Kidney tubule cell (primary cell): ENCODE measurements around the gene SULT1C3.
A peak's percentile ranks its signal among the peaks of the same experiment; 100 is the strongest.

Source experiments
- DNase-seq: peaks from one replicate; pipeline ENCODE4 v3.0.0-alpha.2; 2018; ENCODE audit warnings: low spot score

The SULT1C3 gene

DNA sequence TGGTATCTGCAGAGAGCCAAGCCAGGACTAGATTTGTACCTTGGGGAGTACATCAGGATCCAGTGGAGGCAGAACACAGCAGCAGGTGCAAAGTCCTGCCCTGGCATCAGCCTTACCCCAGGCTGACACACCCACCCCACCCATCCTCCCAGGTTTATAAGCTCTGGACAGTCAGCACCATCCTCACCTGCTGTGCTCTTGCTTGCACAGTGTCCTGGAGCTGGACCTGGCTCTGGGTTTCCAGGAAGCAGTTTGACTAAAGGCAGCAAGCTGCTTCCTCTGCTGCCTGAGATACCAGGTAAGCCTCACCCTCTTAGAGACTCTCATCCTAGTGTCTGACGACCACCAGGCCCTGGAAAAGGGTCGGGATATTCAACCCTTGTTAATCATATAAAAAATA, at the start of gene SULT1C3:
Gene SULT1C3 (plus strand): TSS at position 183 of the 400 bp plus-strand sequence. CDS start 7,227 bp downstream, outside the sequence.
- DNase-seq, result no peak

DNA sequence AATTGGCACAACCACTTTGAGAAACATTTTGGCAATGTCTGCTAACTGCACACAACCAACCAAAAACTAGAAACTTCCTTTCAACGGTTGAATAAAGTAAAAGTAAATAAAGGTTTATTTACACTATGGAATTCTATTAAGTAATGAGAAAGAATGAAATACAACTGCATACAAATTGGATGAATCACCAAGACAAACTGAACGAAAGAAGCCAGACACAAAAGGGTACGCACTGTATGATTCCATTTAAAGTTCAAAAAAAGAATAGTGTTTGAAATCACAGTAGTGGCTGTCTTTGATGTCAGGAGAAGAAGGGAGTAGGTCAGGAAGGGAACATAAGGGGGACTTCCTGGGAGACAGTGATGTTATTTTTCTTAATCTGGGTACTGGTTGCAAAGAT, 46.5 kb upstream of the SULT1C3 start:
- DNase-seq, result no peak

DNA sequence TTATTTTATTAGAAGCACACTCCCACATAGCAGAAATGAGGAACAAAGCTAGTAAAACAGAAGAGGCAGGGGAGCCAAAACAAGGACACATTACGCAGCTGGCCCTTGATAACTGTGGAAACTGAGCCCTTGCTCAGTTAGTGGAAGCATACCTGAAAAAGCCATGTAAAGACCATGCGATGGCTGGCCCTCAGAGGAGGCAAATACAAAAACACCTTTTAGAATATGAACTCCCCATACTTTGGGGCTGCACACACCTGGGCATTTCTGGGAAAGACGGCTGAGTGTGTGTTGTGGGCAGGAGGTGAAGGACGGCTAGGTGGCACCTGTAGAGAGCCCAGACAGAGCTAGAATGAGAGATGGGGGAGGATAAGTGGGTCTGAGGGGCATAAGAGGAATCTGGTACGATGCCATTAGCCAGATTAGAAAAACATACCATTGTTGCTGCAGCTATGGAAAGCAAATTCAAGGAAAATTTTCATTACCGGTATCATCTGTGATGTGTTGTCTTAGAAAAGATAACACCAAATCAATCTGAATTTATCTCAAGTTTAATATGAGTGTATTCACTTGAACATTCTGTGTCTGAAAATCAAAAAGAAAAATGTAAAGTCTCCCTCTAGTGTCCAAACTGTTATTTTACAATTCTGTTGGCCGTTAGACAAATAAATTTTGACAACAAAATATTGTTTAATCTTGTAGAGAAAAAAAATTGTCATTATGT, 45.2 kb upstream of the SULT1C3 start:
- DNase-seq, result no peak

DNA sequence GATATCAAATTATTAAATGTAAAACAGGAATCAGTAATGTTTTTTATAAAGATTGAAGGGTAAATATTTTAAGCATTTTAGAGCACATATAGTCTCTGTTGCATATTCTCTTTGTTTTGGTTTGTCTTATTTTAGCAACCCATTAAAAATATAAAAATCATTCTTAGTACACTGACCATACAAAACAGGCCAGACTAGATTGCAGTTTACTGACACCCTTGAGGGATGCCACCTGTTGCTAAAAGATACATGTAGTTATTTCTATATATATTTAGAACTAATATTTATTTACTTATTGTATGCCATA, 44.7 kb upstream of the SULT1C3 start:
- no peak for DNase-seq

DNA sequence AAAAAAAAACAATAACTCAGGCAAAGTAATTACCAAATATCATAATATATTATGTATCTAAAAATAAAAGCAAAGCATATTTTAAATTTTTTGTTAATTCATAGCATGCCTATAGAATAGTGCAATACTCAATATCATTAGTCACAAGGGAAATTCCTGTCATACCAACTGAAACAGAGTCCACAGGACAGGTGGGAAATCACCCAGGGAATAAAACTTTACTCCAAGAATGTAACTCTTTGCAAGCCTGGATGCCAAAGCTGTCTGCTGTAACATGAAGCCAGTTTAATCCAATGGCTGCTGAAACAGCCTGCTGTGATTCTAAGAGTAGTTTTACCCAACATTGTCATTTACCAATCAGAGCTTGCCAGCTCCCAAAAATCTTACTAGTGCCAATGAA, 40.0 kb upstream of the SULT1C3 start:
- DNase-seq, result peak; percentile 88

DNA sequence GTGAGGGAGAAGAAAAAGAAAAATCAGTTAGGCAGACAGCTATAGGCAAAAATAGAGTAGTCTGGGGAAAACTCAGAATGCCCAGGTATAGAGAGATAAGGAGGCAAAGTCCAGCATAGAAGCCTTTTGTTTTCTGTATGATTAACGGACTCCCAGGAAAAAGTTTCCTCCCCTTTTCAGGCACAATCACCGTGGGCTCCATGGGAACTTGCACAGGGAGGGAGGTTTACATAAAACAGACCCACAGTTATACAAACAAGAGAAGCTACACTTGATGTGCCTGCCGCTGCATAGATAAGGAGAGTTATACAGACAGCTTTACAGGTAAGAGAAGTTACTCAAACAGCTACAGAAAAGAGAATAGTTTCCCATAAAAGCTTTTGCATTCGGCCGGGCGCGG, 39.2 kb upstream of the SULT1C3 start:
- no peak for DNase-seq

- DNase-seq, result no peak
These were observed 27.1 kb upstream of the SULT1C3 start for GRCh38 chr2:108212671-108213070.

DNA sequence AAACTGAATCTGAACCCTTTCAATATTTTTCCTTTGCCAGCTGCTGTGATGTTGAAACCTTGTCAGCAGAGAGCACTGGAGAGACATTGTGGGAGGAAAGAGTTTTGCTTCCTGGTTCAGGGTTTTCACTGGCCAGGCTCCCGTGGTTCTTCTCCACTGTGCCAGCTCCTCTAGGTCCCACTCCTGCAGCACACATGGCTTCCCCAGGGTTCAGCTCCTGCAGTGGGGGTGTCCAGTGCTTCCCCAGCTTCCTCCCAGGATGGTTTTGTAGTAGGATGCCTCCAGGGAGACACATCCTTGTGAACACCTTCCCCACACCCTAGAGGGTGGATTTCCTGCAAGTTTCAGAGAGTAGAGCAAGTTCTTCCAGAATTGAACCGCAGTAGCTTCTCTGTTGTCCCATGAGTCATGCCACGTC, 24.0 kb upstream of the SULT1C3 start:
- peak; percentile 74 for DNase-seq

- no peak for DNase-seq
These were observed 22.6 kb upstream of the SULT1C3 start for GRCh38 chr2:108217211-108217610.

- DNase-seq, result no peak
These were observed 20.1 kb upstream of the SULT1C3 start for GRCh38 chr2:108219688-108220087.

- DNase-seq, result no peak
These were observed 19.6 kb upstream of the SULT1C3 start for GRCh38 chr2:108220191-108220590.

GRCh38 chr2:108220942-108221541, 18.7 kb upstream of the SULT1C3 start:
- no peak for DNase-seq

DNA sequence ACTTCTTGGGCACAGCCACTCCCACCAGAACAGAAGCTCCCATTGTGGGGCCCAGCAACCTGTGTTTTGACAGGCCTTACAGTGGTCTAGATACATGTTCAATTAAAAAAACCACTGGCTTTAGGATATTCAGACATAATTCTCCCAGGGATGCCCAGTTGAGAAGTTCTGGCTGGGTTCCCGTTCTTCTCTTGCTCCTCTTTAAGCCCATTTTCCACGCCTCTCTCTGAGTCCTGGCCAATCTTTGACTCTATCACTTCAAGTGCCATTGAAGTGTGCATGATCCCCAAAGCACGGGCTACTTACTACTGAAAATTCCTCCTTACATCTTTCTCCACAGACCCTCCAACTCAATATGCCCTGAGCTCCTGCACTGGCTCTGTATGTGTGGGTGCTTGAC, 17.5 kb upstream of the SULT1C3 start:
- DNase-seq, result no peak

DNA sequence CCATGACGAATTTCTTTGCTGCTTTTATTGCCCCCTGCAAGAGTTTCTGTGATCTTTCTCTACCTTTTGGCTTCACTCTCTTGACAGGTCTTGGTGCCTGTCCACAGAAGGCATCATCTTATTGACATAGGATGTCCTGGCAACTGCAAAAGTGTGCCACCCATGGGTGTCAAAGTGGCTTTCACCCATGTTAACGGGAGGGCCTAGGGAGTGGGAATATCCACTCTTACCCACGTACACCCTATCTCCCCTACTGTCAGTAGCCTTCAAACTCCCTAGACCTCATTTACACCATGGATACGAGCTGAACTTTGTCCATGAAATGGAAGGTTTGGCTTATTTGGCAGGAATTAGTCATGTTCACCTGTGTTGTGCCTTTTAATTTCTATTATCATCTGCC, 16.2 kb upstream of the SULT1C3 start:
- no peak for DNase-seq

GRCh38 chr2:108224022-108224421, 15.7 kb upstream of the SULT1C3 start:
- peak; percentile 65 for DNase-seq

GRCh38 chr2:108226564-108226963, 13.2 kb upstream of the SULT1C3 start:
- peak; percentile 8 for DNase-seq

GRCh38 chr2:108228006-108228405, 11.8 kb upstream of the SULT1C3 start:
- DNase-seq, result no peak

DNA sequence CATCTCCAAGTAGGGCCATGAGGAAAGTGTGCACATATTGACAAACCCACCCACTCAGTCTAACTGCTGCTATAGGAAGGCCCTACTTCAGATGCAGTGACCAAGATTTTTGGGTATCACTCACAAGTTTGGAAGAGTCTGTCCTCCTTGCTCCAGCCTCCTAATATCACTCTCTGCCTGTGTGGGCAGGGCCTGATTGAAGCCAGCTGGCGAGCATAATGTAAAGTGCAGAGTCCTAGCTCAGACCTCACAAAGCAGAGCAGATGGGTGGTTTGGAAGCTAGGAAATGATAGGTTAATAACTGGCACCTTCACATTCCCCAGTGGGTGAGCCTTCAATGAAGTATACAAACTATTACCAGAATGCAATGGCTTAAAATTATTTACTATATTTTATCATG, 11.2 kb upstream of the SULT1C3 start:
- DNase-seq, result no peak

GRCh38 chr2:108229875-108230274, 9.9 kb upstream of the SULT1C3 start:
- DNase-seq, result no peak

DNA sequence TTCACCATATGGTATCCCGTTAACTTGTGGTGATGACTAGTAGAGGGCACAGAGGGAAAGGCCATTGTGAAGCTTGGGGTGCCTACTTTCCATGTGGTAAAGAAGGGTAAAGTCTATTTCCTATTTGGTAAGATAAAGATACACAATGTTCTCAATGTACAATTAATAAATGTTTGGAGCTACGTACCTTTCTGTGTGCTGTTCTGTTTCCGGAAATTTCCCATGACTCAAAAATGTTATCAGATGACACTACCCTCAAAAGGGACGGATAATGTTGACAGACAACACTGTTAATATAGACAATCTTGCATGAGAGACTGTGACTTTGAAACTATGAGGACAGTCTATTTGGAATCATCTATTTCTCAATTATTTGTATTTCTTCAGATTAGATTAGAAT, 4.2 kb upstream of the SULT1C3 start:
- no peak for DNase-seq

DNA sequence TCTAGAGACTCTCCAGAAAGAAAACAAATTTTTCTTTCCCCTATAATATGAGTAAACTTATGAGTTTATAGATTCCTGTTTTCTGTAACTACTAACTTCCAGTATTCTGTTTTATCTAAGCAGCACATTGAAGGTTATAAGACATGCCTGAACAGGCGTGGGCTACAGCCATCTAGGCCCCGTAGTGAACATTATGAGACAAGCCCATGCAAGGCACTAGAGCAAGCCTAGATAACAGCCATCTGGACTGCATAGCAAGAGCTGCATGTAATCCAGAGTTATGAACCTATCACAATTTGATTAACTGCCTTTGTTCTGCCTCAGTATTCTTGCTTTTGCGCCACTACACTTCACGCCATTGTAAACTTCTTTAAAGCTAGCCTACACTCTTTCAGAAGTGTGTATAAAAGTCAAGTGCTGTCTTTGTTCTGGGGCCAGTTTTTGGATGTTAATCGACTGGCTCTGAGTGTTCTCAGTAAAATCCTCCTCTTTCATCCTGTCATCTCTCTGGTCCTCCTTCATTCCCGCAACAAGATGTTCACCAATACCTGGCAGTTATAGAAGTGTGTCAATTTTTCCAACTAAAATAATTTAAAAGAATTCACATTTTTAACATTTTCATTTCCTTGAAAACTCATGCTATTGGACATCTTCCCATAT, 3.0 kb upstream of the SULT1C3 start:
- no peak for DNase-seq

DNA sequence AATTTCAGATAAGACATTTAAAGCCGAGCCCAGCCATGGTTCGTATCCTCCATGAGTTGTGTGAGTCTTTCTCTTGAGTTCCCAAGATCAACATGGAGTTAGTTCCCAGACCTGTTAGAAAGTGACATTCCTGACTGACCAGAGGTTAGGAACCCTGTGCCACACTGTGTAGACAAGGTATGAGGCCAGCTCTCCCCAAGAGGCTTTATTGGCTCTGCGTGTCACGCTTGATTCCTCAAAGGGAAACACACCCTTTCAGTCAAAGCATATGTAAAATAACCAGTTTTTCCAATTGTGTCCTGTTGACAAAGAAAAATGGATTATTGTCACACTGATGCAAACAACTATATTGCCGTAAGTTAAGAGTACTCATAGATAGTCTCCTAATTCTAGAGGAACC, 1.2 kb downstream of the SULT1C3 start:
- DNase-seq, result peak; percentile 19

DNA sequence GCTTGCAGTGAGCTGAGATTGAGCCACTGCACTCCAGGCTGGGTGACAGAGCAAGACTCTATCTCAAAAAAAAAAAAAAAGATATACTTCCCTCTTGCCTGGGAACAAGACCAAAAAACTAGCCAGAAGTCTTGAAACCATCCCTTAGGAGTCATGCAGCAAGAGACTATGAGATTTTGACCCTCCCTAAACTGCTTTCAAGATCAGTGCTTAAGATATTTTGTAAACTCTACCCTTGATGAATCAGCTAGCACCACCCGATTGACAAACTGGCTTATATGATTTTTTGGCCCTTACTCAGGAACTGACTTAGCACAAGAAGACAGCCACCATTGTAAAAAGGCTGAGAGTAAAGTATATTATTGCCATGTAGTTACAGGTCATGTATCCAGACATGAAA, 3.8 kb downstream of the SULT1C3 start:
- no peak for DNase-seq
